SK-N-SH (cell line): ENCODE data around the gene GRIN1. TPM values are rescaled to one million over a fixed set of nuclear protein-coding genes. Genes with fewer than 3 reads are reported as not detected.

Experiments used
- CTCF ChIA-PET: fragments of 300-600, 350-600 bp; formaldehyde crosslinking; extraction: SDS; loops from one replicate; lab custom pipeline; 2021; lab: Yijun Ruan, JAX
- POLR2A ChIA-PET: fragments of 350-600 bp; sonication (Branson Sonifier 250); formaldehyde crosslinking; extraction: SDS; loops from one replicate; lab custom pipeline; 2020; ENCODE audit warnings: antibody characterized with exemption, inconsistent platforms; lab: Yijun Ruan, JAX
- DNase-seq: peaks from one replicate; pipeline ENCODE4 v3.0.0; 2012
- H2AFZ ChIP-seq: fragments of 200-600 bp; sonication (generic); 2 replicates; pipeline ENCODE4 v1.8.1; 2016; ENCODE audit warnings: antibody characterized with exemption, mild to moderate bottlenecking, low read depth
- H3F3A ChIP-seq: fragments of 200-600 bp; sonication (generic); replicated peaks from 2 replicates; pipeline ENCODE3; 2016; ENCODE audit warnings: antibody characterized with exemption, mild to moderate bottlenecking; ENCODE audit not compliant: insufficient read depth
- H3K27ac ChIP-seq, 2 experiments: fragments of 200-500 bp in 1 of 2; fragments of 200-600 bp in 1 of 2; sonication (Bioruptor generic) in 1 of 2; sonication (generic), shearing (Covaris generic) in 1 of 2; 2 replicates each; pipeline versions ENCODE4 v1.5.1 to v1.6.1; 2014 to 2016; ENCODE audit warnings: low read depth in 2 of 2, inconsistent platforms in 1 of 2, low read length in 1 of 2, mild to moderate bottlenecking in 1 of 2, mixed read lengths in 1 of 2
- H3K27me3 ChIP-seq: fragments of 200-600 bp; sonication (generic), shearing (Covaris generic); 2 replicates; pipeline ENCODE4 v1.6.1; 2016; ENCODE audit warnings: mixed run types; ENCODE audit not compliant: insufficient read depth
- H3K36me3 ChIP-seq, 2 experiments: fragments of 200-500 bp in 1 of 2; fragments of 200-600 bp in 1 of 2; sonication (Bioruptor generic) in 1 of 2; sonication (generic) in 1 of 2; replicated peaks in 1 of 2; 2 replicates each; pipeline versions ENCODE3 to v1.5.1; 2014 to 2016; ENCODE audit warnings: low read length in 1 of 2, mild to moderate bottlenecking in 1 of 2; ENCODE audit not compliant: insufficient read depth in 2 of 2, control insufficient read depth in 1 of 2
- H3K4me1 ChIP-seq, 2 experiments: fragments of 200-500 bp in 1 of 2; fragments of 200-600 bp in 1 of 2; sonication (Bioruptor generic) in 1 of 2; sonication (generic), shearing (Covaris generic) in 1 of 2; 2 replicates each; pipeline versions ENCODE4 v1.5.1 to v1.6.1; 2014 to 2016; ENCODE audit warnings: low read depth in 1 of 2, low read length in 1 of 2, mixed run types in 1 of 2; ENCODE audit not compliant: insufficient read depth in 2 of 2, control insufficient read depth in 1 of 2
- H3K4me2 ChIP-seq: fragments of 200-600 bp; sonication (generic), shearing (Covaris generic); 2 replicates; pipeline ENCODE4 v1.6.1; 2017; ENCODE audit warnings: mixed run types
- H3K4me3 ChIP-seq, 2 experiments: fragments of 200-500 bp in 1 of 2; fragments of 200-600 bp in 1 of 2; sonication (Bioruptor generic) in 1 of 2; sonication (generic), shearing (Covaris generic) in 1 of 2; 2 replicates each; pipeline versions ENCODE4 v1.5.1 to v1.8.1; 2014 to 2016; ENCODE audit warnings: low read depth in 2 of 2, inconsistent platforms in 1 of 2, low read length in 1 of 2, mild to moderate bottlenecking in 1 of 2, mixed read lengths in 1 of 2, moderate library complexity in 1 of 2
- H3K79me2 ChIP-seq: fragments of 200-600 bp; sonication (generic); 2 replicates; pipeline ENCODE4 v1.8.1; 2017; ENCODE audit warnings: mild to moderate bottlenecking; ENCODE audit not compliant: insufficient read depth
- H3K9ac ChIP-seq: fragments of 200-600 bp; sonication (generic); 2 replicates; pipeline ENCODE4 v1.6.1; 2017; ENCODE audit warnings: mixed run types
- H3K9me2 ChIP-seq: fragments of 200-600 bp; sonication (generic); 2 replicates; pipeline ENCODE4 v1.6.1; 2017; ENCODE audit warnings: mixed run types
- H3K9me3 ChIP-seq: fragments of 200-600 bp; sonication (generic); 2 replicates; pipeline ENCODE4 v1.6.1; 2017; ENCODE audit warnings: mixed run types, mild to moderate bottlenecking, moderate library complexity
- H4K20me1 ChIP-seq: fragments of 200-600 bp; sonication (generic); 2 replicates; pipeline ENCODE4 v1.6.1; 2017; ENCODE audit warnings: mild to moderate bottlenecking, mixed run types; ENCODE audit not compliant: insufficient read depth
- ELF1 ChIP-seq: IDR thresholded peaks from 2 replicates; pipeline ENCODE4 v1.4.0; 2012
- EZH2phosphoT487 ChIP-seq: fragments of 200-600 bp; sonication (generic); IDR thresholded peaks from 2 replicates; pipeline ENCODE4 v1.6.1; 2017; ENCODE audit warnings: low read depth, mixed run types, mild to moderate bottlenecking, antibody characterized with exemption, moderate library complexity, borderline replicate concordance
- FOXM1 ChIP-seq: IDR thresholded peaks from 2 replicates; pipeline ENCODE4 v1.4.0; 2012; ENCODE audit warnings: low read depth, mild to moderate bottlenecking
- GABPA ChIP-seq: IDR thresholded peaks from 2 replicates; pipeline ENCODE4 v1.4.0; 2012; ENCODE audit warnings: low read depth, mild to moderate bottlenecking
- MAX ChIP-seq: IDR thresholded peaks from 2 replicates; pipeline ENCODE4 v1.4.0; 2012; ENCODE audit warnings: low read depth
- MEF2A ChIP-seq: IDR thresholded peaks from 2 replicates; pipeline ENCODE4 v1.4.0; 2012; ENCODE audit warnings: low read depth, borderline replicate concordance
- MXI1 ChIP-seq: IDR thresholded peaks from 2 replicates; pipeline ENCODE4 v1.6.1; 2012; ENCODE audit warnings: mild to moderate bottlenecking, low read depth, low read length, improper control_type of control experiment
- PBX3 ChIP-seq: IDR thresholded peaks from 2 replicates; pipeline ENCODE4; 2012
- RFX5 ChIP-seq: IDR thresholded peaks from 2 replicates; pipeline ENCODE4 v1.6.1; 2012; ENCODE audit warnings: mild to moderate bottlenecking, improper control_type of control experiment, low read length
- RXRA ChIP-seq: IDR thresholded peaks from 2 replicates; pipeline ENCODE4 v1.4.0; 2012; ENCODE audit warnings: low read depth, mild to moderate bottlenecking, borderline replicate concordance
- ZBTB33 ChIP-seq: IDR thresholded peaks from 2 replicates; pipeline ENCODE4 v1.4.0; 2012; ENCODE audit warnings: low read depth, borderline replicate concordance
- WGBS: methylation state at CpG from one replicate; pipeline ENCODE4 v1.1.6; 2017; ENCODE audit warnings: low lambda C conversion rate; 5-methylcytosine and 5-hydroxymethylcytosine counted together
- polyA plus RNA-seq, 3 experiments: library from polyadenylated mRNA; depleted of rRNA; stranded (reverse); fragments of >200 nt; gene quantifications; 2 replicates each; pipeline ENCODE4 v1.2.3, GENCODE V29; 2012
- TF ChIP-seq, protein P1 (sequence below): fragments of 150-350 bp; IDR thresholded peaks from 2 replicates; pipeline ENCODE4 v1.6.1; 2016; ENCODE audit warnings: mild to moderate bottlenecking, low read depth, low read length

GRIN1 gene
- polyA plus RNA-seq, 1 of the 3 experiments (the other 2 are of a cell fraction), result not detected

GRCh38 chr9:137199411-137200121 lies 60.6 kb downstream of the GRIN1 start:
- no peak overlapping the region for H3K9ac ChIP-seq
- peaks cover 39% of the 10 kb centered on the region for H4K20me1 ChIP-seq
- ChIA-PET POLR2A (interaction anchor here (0.6 to 2.5 kb wide), 3 partner anchors 11 to 367 kb away, joined by 4 to 20 read pairs (median 6); partner anchors contain the start of genes ANAPC2, SSNA1 and TUBB4B), CTCF (interaction anchor here (0.8 to 1.7 kb wide), 5 partner anchors 10 to 70 kb away, joined by 3 to 6 read pairs (median 3); partner anchors contain the start of genes RNF224 and TUBB4B)
- H3K9me3 ChIP-seq, result no peaks in the 10 kb centered on the region
- no peak overlapping the region for H2AFZ ChIP-seq
- TF ChIP-seq, protein P1, sequence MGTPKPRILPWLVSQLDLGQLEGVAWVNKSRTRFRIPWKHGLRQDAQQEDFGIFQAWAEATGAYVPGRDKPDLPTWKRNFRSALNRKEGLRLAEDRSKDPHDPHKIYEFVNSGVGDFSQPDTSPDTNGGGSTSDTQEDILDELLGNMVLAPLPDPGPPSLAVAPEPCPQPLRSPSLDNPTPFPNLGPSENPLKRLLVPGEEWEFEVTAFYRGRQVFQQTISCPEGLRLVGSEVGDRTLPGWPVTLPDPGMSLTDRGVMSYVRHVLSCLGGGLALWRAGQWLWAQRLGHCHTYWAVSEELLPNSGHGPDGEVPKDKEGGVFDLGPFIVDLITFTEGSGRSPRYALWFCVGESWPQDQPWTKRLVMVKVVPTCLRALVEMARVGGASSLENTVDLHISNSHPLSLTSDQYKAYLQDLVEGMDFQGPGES, result no peak
- TF ChIP-seq EZH2phosphoT487 (no peak), PBX3 (no peak), FOXM1 (no peak), GABPA (no peak), MEF2A (no peak), ZBTB33 (no peak), ELF1 (no peak), MAX (no peak), RXRA (no peak), MXI1 (no peak), RFX5 (no peak)
- H3F3A ChIP-seq, result peaks cover 14% of the 10 kb centered on the region
- no peaks in the 10 kb centered on the region for H3K36me3 ChIP-seq
- H3K27me3 ChIP-seq, result no peaks in the 10 kb centered on the region
- 15% methylated on average over 17 of the region's 51 CpGs for WGBS
- H3K4me2 ChIP-seq, result peak overlapping the region; percentile 86
- DNase-seq, result no peak
- peaks cover 15 to 41% of the 10 kb centered on the region in 2 experiments; a peak in 3 of 4 replicates for H3K4me1 ChIP-seq
- peaks cover 72% of the 10 kb centered on the region for H3K79me2 ChIP-seq
- H3K27ac ChIP-seq, result no peak overlapping the region
- H3K4me3 ChIP-seq, result peak overlapping the region; percentile 41 to 83; a peak in 2 of 4 replicates
- no peaks in the 10 kb centered on the region for H3K9me2 ChIP-seq
